Transverse colon (tissue), 4 donors: ENCODE data around the gene ITPKB.

Experiments
- CTCF ChIP-seq, 5 experiments: fragments of 200-600 bp in 3 of 5; fragments of 450-650 bp in 2 of 5; sonication (generic) in 3 of 5; IDR thresholded peaks; 1 replicate in 2 of 5; 2 replicates in 3 of 5; pipeline ENCODE4 v1.5.1; 2016 to 2017; ENCODE audit warnings: antibody characterized with exemption in 5 of 5, inconsistent platforms in 3 of 5, mild to moderate bottlenecking in 2 of 5, moderate library complexity in 1 of 5
- POLR2A ChIP-seq: fragments of 450-650 bp; IDR thresholded peaks from one replicate; pipeline ENCODE4 v1.6.1; 2016; ENCODE audit warnings: antibody characterized with exemption, mild to moderate bottlenecking, moderate library complexity
- POLR2AphosphoS5 ChIP-seq, 3 donors: sonication (generic); formaldehyde crosslinking; IDR thresholded peaks; one replicate each; pipeline ENCODE4 v1.6.1; 2016; ENCODE audit warnings: antibody characterized with exemption in 3 of 3

DNA sequence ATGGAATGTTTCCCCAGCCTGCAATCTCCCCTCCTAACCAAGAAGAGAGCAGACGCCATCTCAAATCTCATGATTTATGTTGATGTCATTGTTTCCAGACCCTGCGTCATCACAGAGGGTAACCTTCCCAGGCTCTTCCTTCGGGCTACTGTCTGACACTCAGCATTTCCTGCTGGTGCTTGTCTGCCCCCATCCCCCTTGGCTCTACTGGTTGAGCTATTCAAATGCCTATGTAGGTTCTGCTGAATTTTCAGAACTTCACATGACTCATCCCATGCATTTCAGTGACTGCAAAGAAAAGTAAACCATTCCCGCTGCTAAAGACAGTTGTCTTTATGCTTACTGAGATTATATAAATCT is 24.8 kb upstream of the ITPKB start:
- TF ChIP-seq CTCF (IDR thresholded peaks at IDR 0.05) = no peak
- peak in 1 of 3 donors; percentile 11 for TF ChIP-seq POLR2AphosphoS5 (IDR thresholded peaks at IDR 0.05)
- no peak for TF ChIP-seq POLR2A
